IPS DF 4.7 (cell line): Measurements from ENCODE around the gene SPACA6.

Experiments
- DNase-seq: peaks from one replicate; pipeline ENCODE4 v3.0.0-alpha.2; 2013; ENCODE audit warnings: low spot score; ENCODE audit errors: extremely low read depth

Gene SPACA6

GRCh38 chr19:51703575-51704515 lies 10.7 kb downstream of the SPACA6 start:
- DNase-seq: no peak

- no peak for DNase-seq
Observed at GRCh38 chr19:51704626-51705025, 11.5 kb downstream of the SPACA6 start.

GRCh38 chr19:51706296-51706695 lies 13.2 kb downstream of the SPACA6 start:
- no peak for DNase-seq

- DNase-seq: no peak
Observed at GRCh38 chr19:51706885-51707284, 13.8 kb downstream of the SPACA6 start.

- DNase-seq: no peak
Observed at GRCh38 chr19:51708811-51709210, 15.7 kb downstream of the SPACA6 start.

- no peak for DNase-seq
Observed at GRCh38 chr19:51709575-51709974, 16.4 kb downstream of the SPACA6 start.

- DNase-seq: no peak
Observed at GRCh38 chr19:51710163-51710562, 17.0 kb downstream of the SPACA6 start.

- no peak for DNase-seq
Observed at GRCh38 chr19:51711702-51712101, 18.6 kb downstream of the SPACA6 start.

GRCh38 chr19:51712461-51713081 lies 19.4 kb downstream of the SPACA6 start:
- DNase-seq: no peak

- no peak for DNase-seq
Observed at GRCh38 chr19:51713319-51714285, 20.5 kb downstream of the SPACA6 start.

- no peak for DNase-seq
Observed at GRCh38 chr19:51714848-51715247, 21.7 kb downstream of the SPACA6 start.

GRCh38 chr19:51715850-51716249 lies 22.7 kb downstream of the SPACA6 start:
- DNase-seq: no peak

GRCh38 chr19:51716925-51717324 lies 23.8 kb downstream of the SPACA6 start:
- DNase-seq: no peak

- DNase-seq: no peak
Observed at GRCh38 chr19:51719251-51719988, 26.3 kb downstream of the SPACA6 start.

- no peak for DNase-seq
Observed at GRCh38 chr19:51721905-51722304, 28.8 kb downstream of the SPACA6 start.

GRCh38 chr19:51722492-51722891 lies 29.4 kb downstream of the SPACA6 start:
- DNase-seq: no peak

- DNase-seq: no peak
Observed at GRCh38 chr19:51724543-51724942, 31.4 kb downstream of the SPACA6 start.

- no peak for DNase-seq
Observed at GRCh38 chr19:51726049-51726448, 32.9 kb downstream of the SPACA6 start.

GRCh38 chr19:51727349-51727880 lies 34.3 kb downstream of the SPACA6 start:
- DNase-seq: no peak

GRCh38 chr19:51729781-51730180 lies 36.7 kb downstream of the SPACA6 start:
- DNase-seq: no peak
